HG03039 (cell line): Measurements from ENCODE around the gene RER1.
"Not testable (repeated sequence)": the region's sequence is repeated elsewhere in the genome, so short reads cannot be mapped to it uniquely, and the experiment has no call there.

Source experiments
- ATAC-seq: cut with Tn5 transposase; IDR thresholded peaks from one replicate; pipeline ENCODE4 v1.9.1; 2021; ENCODE audit warnings: mild to moderate bottlenecking, moderate library complexity; ENCODE audit not compliant: unreplicated experiment

The RER1 gene

GRCh38 chr1:2422523-2422922 lies 30.9 kb downstream of the RER1 start:
- no peak for ATAC-seq

DNA sequence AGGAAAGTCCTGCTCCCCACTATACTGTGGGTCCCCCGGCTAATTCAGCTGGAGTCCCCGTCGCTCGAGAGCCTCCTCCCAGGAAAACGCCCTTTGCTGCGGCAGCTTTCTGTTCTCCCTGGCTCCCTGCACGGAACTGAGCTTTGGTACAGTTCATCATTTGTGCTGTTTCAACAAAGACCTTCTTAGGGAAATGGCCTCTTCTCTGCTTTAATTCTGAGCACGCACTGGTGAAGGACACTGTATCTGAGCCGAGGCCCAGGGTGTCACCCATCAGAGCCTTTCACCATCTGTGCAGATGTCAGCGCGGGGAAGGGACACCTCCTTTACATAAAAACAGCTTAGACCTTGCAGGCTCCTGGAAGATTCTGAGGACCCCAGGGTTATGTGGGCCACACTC lies 34.3 kb downstream of the RER1 start:
- no peak for ATAC-seq

DNA sequence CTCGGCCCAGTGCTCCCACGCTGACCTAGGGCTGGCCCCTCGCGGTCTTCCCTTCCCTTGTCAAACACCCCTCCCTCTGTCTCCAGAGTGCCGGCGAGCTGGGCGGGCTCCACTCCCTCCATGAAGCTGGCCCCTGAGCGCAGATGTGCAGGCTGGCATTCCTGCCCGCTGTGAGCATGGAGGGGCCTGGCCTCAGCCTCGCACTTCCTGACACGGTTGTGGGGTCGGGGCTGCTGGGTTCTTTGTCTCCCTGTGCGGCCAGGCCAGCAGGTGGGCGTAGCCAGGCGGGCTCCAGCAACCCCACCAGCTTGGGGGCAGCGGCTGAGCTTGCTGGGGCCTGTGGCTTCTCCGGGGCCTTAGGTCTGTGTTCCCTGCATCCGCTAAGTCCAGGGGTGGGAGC lies 34.9 kb downstream of the RER1 start:
- ATAC-seq = no peak

GRCh38 chr1:2427051-2427450 lies 35.4 kb downstream of the RER1 start:
- ATAC-seq = no peak

DNA sequence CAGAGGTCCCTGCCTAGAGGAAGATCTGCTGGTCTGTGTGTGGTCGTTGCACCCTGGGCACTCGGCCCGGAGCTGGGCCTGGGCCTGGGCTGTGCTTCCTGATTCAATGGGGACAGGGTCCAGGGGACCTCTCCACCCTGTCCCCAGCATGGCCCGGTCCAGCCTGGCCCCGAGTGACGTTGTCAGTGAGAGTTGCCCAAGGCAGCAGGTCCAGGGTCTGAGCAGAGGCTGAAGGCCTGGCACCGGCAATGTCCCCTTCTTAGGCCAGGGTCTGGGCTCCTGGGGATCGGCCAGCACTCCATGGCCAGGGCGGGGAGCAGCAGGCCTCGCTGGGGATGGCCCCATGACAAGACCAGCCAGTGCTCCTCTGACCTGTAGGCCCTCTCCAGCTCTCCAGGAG lies 36.3 kb downstream of the RER1 start:
- ATAC-seq = no peak

GRCh38 chr1:2428490-2428889 lies 36.8 kb downstream of the RER1 start:
- no peak for ATAC-seq

DNA sequence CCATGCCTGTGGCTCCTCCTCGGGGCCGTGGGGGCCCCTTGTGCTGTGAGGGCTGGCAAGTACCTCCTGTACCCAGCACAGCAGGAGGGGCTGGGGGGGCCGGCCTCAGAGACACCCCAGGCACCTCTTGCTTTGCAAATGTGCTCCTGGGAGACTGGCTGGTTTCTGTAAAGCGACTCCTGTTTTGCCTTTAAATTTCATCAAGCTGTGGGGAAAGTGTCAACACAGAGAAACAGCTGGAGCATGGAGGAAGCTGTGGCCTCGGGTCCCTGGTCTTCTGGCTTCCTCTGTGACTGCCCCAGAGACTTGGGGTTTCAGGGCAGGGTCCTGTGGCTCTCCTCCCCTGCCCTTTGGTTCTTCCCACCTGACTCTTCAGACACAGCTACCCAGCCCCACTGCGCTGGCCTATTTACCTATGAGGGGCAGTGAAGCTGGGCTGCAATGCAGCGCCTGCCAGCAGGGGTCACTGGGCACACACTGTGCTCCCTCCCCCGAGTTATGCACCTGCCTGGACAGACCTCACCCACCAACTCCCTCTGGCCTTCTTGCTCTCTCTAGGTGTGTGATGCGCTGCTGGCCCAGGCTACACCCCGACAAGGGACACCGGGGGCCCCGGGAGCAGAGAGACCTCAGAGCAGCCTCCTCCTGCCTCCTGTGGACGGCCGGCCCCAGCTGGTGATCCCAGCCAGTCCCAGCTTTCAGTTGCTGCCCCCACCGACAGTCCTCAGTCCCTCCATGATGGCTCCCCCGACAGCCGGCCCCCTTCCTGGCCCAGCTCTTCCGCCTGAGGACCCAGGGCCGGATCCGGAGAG lies 38.3 kb downstream of the RER1 start:
- ATAC-seq = no peak

GRCh38 chr1:2430592-2430973 lies 38.9 kb downstream of the RER1 start:
- ATAC-seq = no peak

DNA sequence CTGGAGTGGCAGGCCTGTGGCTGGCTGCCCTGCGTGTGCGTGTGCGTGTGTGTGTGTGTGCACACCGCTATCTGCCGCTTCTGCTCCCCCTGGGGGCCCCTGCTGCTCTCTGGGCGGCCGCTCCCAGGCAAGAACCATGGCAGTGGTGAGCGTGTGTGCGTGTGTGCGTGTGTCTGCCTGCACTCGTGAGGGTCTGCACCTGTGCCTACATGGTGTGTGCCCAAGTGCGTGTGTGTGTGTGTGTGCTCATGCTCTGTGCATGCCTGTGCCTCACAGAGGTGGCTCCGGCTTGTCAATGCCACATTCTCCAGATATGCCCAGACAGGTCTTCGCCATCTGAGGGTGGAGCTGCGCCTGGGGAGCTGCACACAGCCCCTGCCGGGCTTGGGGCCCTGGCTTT lies 39.5 kb downstream of the RER1 start:
- ATAC-seq = no peak

DNA sequence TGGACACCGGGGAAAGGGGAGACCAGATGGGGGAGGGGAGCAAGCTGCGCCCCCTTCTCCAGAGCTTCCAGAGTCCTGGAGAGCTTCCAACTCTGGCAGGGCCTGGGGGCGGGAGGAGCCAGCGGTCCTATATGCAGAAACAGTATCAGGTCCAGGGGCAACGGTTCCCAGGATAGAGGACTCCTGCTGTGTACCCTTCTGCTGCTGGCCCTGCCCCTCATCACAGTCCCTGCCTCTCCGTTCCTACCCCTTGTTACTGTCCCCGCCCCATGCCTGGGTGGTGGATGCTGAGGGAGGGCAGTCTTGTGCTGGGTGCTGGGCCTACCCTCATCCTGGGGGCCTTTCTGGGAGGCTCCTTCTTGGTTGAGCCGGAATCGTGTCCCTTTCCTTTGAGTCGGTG lies 39.9 kb downstream of the RER1 start:
- ATAC-seq = no peak

DNA sequence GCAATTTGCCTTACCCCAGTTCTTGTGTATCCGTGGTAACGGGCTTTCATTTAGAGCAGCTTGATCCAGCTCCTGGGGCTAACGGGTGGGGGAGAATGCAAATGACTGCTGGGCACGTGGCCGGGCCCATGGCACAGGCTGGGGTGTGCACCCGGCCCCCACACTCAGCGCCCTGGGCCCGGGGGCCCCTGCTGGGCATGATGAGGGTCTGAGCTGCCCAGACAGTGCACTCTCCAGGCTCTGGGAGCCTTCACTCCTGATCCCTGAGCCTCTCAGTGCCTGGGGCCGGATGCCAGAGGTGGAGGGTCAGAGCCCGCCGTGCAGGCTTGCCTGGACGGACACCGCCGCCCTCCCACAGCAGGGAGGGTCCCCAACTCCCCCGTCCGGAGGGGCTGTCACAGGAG lies 40.8 kb downstream of the RER1 start:
- no peak for ATAC-seq

DNA sequence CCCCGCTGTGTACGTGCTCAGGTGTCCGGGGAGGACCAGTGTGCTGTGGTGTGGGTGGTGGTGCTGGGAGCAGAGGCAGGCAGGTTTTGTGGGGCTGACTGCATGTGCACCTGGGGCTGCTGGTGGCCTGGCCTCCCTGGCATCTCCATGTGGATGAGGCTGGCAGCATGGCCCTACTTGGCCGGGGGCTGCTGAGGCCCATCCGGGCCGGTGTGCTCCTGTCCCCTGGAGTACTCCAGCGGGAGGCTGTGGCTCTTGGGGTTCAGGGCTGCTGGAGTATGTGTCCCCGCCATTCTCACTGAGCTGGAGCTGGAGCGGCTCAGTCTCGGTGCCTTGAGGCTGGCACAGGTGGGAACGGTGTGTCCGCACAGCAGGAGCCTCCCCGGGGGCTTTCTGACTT lies 41.6 kb downstream of the RER1 start:
- ATAC-seq = no peak

GRCh38 chr1:2433936-2434655 lies 42.5 kb downstream of the RER1 start:
- no peak for ATAC-seq

- ATAC-seq = no peak
Observed at GRCh38 chr1:2435091-2435490, 43.5 kb downstream of the RER1 start.

DNA sequence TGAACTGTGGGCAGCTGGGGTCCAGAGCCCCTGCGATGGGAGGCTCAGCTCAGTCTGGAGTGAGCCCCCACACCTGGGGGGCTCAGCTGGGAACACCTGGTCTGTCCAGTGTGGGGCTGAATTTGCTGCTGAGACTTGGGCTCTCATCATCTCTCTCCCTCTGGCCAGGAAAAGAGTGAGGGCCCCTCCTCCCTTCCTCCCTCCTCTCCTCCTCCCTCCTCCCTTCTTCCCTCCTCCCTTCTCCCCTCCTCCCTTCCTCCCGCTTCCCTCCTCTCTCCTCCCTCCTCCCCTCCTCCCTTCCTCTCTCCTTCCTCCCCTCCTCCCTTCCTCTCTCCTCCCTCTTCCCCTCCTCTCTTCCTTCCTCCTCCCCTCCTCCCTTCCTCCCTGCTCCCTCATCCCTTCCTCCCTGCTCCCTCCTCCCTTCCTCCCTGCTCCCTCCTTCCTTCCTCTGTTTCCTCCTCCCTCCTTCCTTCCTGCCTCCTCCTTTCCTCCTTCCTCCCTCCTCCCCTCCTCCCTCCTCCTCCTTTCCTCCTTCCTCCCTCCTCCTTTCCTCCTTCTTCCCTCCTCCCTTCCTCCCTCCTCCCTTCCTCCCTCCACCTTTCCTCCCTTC lies 44.2 kb downstream of the RER1 start:
- no peak for ATAC-seq

DNA sequence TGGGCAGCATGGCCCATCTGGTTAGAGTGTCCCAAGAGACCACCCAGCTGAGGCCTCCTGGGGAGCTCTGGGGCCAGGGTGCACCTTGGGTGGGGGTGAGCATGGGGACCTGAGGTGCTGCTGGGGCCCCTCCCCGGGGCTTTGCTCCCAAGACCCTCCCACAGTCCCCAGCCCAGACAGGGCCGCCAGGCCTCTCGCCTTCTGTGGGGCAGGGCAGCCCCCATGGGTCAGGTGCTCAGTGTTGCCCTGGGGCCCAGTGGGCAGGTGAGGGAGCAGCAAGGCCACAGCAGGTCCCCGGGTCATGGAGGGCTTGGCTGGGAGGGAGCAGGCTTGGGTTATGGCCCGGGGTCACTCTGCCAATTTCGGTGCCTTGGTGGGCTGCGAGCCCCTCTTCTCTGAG lies 45.2 kb downstream of the RER1 start:
- no peak for ATAC-seq

DNA sequence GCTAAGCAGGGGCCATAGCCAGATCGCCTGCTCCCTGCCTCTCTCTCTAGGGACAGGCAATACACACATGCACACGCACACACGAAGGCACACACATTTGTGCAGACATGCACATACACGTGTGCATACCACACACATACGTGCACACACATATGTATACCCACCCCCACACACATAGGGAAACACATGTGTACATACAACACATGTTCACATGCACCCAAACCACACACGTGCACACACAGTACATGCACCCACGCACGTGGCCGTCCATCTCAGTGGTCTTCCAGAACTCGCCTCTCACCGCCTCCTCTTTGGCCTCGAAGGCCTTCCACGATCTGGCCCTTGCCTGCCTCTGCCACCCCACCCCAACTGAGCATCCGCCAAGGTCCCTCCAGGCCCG lies 46.0 kb downstream of the RER1 start:
- no peak for ATAC-seq

- no peak for ATAC-seq
Observed at GRCh38 chr1:2438038-2438437, 46.4 kb downstream of the RER1 start.

- no peak for ATAC-seq
Observed at GRCh38 chr1:2438641-2439040, 47.0 kb downstream of the RER1 start.

GRCh38 chr1:2439369-2439768 lies 47.7 kb downstream of the RER1 start:
- ATAC-seq = no peak

DNA sequence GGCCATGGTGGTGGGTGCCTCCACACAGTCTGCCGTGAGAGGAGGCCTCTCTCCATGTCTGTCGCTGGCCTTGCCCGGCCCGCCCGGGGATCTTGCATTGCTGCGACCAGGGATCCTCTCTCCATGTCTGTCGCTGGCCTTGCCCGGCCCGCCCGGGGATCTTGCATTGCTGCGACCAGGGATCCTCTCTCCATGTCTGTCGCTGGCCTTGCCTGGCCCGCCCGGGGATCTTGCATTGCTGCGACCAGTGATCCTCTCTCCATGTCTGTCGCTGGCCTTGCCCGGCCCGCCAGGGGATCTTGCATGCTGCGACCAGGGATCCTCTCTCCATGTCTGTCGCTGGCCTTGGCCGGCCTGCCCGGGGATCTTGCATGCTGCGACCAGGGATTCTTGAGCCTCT lies 48.7 kb downstream of the RER1 start:
- ATAC-seq = not testable (repeated sequence)

DNA sequence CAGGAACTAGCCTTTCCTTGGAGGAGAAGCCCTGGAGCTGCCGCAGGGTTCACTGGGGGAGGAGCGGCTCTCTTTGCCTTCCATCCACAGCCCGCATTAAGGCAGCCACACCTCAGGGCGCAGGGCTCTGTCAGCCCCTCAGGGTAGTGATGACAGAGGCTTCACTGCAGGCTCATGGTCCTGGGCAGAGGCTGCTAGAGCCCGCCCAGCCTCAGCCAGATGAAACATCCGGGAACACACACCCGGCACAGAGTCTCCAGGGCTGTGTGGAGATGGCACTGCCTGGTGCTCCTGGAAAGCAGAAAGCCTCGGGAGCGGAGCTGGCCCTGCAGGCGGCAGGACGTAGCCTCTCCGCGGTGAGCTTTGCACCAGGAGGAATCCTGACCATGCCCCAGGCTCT lies 50.1 kb downstream of the RER1 start:
- ATAC-seq = no peak
